Hematopoietic multipotent progenitor cell (in vitro differentiated cells): ENCODE data around the gene ZNF618. TPM values are rescaled to one million over a fixed set of nuclear protein-coding genes. Genes with fewer than 3 reads are reported as not detected.
"Not testable (repeated sequence)": the region's sequence is repeated elsewhere in the genome, so short reads cannot be mapped to it uniquely, and the experiment has no call there.

ENCODE experiments used
- DNase-seq, 3 donors: peaks; one replicate each; pipeline ENCODE4 v3.0.0-alpha.2; 2011 to 2015; ENCODE audit warnings: low read depth in 2 of 3, low spot score in 2 of 3
- total RNA-seq: library from RNA; depleted of rRNA; stranded (reverse); fragments of >200 nt; gene quantifications from one replicate; pipeline ENCODE4 v1.2.3, GENCODE V29; 2012

The ZNF618 gene
- total RNA-seq, 1 donor = 20.2 TPM

DNA sequence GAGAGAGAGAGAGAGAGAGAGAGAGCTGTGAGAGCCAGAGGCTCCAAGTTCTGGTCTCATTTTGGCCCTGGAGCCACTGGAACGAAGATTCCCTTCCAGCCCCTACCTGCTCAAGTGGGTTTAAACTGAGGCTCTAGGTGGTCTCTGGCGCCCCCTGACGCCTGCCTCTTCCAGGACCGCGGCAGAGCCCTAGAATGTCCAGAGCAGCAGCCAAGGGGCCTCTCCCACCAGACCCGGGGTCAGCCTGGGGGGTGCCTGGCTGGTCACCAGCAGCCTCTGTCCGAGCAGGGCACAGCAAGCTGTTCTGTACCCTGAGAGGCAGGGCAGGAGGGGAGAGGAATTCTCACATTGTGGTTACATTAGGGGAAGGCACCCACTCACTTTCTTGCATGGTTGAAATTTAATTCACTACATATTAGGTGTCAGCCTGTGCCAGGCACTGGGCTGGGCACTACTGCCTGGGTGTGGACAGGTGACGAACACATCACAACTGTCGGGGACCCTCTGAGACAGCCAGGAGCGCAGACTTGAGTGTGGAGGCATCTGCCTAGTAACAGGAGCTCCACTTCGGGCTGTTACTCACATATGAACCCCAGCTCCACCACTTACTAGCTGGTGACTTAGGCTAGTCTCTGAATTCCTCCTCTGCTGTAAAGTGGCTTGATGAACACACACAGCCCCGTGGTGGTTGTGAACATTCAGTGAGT is 157.4 kb downstream of the ZNF618 start:
- peak in 2 of 3 donors; percentile 9 to 38 for DNase-seq

- no peak for DNase-seq
Measured at GRCh38 chr9:114034196-114034595, 158.1 kb downstream of the ZNF618 start.

GRCh38 chr9:114034661-114035062 is 158.6 kb downstream of the ZNF618 start:
- DNase-seq = no peak

DNA sequence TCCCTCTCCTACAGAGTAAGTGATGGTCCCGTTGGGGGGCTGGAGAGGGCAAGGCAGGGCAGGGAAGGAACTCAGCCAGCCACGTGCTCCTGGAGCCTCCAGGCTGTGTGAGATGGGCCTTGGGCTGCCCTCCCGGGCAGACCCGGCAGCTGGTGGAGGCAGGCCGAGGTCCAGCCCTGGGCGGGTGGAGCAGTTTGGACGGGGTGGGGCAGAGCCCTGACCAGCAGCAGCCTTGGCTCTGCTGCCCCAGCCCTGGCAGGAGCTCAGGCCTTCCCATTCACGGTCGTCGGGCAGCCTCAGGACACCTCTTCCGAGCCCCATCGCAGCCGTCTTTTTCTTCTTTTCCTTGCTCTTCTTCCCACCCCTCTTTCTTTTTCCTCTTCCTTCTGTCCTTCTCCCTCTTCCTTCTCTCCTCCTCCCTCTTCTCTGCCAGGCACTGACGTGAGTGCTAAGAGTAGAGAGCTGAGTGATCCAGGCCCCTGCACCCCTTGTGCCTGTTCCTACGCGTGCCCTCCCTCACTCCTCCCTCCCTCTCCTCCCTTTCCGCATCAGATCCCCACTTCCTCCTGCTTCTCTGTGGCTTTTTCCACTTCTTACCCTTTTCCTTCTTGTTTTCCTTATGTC is 159.2 kb downstream of the ZNF618 start:
- DNase-seq = no peak

GRCh38 chr9:114035845-114036801 is 160.0 kb downstream of the ZNF618 start:
- DNase-seq = no peak

- no peak for DNase-seq
Measured at GRCh38 chr9:114037249-114037648, 161.1 kb downstream of the ZNF618 start.

DNA sequence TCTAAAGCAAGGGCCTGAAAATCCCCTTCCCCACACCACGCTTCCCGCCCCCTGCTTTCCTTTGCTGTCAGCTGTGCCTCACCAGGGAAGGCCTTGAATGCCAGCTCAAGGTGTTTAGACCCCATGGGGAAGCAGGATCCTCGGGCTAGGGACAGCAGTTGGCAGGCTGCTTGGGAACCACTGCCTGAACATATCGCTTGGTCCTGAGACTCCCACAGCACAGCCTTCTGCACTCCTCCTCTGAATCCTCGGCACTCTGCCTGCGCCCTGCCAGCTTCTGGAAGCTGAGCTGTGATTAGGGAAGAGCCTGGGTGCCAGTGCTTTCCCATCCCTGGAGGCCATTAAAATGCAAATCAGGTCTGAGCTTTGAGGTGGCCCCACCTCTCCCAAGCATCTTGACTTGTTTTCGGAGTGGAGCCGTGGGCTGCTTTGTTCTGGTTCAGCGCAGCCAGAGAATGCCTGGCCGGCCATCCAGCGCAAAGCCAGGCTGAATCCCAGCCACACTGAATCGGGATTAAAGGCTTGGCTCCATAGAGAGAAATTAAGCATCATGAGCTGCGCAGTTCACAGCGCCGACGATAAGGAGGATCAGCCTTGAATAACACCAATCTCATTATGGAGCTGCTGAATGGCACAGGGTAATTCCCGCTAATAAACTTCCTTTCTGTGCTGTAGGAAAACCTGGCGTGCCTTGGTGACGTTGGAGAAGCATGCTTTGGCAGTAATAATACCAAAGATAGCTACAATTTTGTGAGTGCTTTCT is 162.0 kb downstream of the ZNF618 start:
- DNase-seq = no peak

GRCh38 chr9:114038724-114039313 is 162.7 kb downstream of the ZNF618 start:
- no peak for DNase-seq

DNA sequence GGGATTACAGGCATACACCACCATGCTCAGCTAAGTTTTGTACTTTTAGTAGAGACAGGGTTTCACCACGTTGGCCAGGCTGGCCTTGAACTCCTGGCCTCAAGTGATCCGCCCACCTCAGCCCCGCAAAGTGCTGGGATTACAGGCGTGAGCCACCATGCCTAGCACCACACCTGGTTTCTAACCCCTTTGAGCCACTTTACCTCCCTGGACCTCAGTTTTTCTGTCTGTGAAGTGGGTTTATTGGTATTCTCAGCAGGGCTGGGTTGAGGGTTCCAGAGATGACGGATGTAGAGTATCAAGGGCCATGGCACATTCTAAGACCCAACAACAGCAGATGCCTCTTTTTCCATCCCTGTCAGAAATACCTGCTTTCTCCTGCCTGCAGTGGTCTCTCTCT is 163.4 kb downstream of the ZNF618 start:
- DNase-seq = no peak

GRCh38 chr9:114043660-114044059 is 167.6 kb downstream of the ZNF618 start:
- DNase-seq = not testable (repeated sequence)

- no peak for DNase-seq
Measured at GRCh38 chr9:114046237-114046755, 170.2 kb downstream of the ZNF618 start.

GRCh38 chr9:114046875-114047274 is 170.8 kb downstream of the ZNF618 start:
- DNase-seq = no peak

DNA sequence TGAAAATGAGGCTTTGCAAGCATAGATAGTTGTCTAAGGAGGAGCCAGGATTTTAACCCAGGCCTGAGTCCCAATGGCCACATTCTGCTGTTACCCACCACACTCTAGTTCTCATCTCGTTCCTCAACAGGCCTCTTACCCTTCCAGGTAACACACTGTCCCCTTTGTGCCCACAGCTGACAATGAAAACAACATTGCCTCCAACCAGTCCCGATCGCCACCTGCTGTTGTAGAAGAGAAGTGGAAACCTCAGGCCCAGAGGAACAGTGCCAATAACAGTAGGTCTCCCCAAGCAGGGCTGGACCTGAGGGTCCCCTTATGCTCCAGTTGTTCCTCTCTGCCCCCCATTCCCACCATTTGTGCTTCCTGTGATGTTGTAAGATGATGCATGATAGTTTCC is 171.6 kb downstream of the ZNF618 start:
- DNase-seq = peak in 1 of 3 donors; percentile 12

- DNase-seq = no peak
Measured at GRCh38 chr9:114048533-114049415, 172.7 kb downstream of the ZNF618 start.

- DNase-seq = no peak
Measured at GRCh38 chr9:114049441-114050225, 173.5 kb downstream of the ZNF618 start.

DNA sequence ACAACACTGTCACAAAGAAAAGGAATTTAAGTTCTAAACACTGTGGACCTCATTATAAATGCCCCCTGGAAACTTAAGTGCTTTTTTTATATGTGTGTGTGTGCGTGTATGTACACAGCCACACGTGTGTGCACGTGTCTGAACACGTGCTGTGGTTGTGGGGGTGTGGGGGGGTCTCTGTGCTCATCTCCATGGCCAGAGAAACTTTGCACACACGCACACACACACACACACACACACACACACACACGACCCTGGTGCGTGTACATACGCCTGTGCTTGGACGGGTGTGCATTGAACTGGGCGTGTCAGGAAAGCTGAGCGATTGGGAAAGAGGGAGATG is 174.1 kb downstream of the ZNF618 start:
- no peak for DNase-seq

DNA sequence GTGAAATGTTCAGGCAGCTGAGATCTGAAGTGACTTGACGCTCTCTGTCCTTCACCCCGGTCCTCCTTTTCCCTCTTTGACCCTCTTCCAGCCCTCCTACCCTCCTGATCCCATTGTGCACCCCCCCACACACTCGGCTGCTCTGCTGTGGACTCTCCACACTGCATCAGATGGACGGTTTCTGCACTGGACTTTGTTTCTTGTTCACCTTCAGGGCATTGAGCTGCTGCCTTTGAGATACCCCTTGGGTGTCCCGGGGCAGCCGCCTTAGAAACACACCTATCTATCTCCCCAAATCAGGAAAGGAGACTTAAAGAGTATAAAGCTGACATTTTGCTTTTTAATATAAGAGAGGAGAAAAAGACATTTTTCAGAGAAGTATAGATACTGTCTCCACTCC is 174.5 kb downstream of the ZNF618 start:
- no peak for DNase-seq

DNA sequence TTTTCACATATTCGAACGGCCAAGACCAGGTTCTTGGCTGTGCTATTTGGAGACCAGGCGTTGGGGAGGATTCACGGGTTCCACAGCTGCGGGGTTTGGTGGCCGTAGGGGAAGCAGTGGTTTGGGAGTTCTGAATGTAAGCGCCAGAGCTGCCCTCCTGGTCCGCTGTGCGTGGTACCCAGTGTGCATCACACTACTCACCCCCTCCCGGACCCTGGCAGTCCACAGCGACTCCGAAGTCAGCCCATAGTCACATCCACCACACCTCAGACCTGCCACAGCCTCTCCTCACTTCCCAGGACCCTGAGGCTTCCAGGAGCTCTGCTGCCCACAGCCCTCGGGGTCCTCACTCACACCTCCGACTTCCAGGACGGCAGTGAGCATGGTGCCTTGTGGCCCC is 175.2 kb downstream of the ZNF618 start:
- no peak for DNase-seq
